HG03039 (cell line): Measurements from ENCODE around the gene ASTL.
"Not testable (repeated sequence)": the region's sequence is repeated elsewhere in the genome, so short reads cannot be mapped to it uniquely, and the experiment has no call there.

Source experiments
- ATAC-seq: cut with Tn5 transposase; IDR thresholded peaks from one replicate; pipeline ENCODE4 v1.9.1; 2021; ENCODE audit warnings: mild to moderate bottlenecking, moderate library complexity; ENCODE audit not compliant: unreplicated experiment

ASTL gene

DNA sequence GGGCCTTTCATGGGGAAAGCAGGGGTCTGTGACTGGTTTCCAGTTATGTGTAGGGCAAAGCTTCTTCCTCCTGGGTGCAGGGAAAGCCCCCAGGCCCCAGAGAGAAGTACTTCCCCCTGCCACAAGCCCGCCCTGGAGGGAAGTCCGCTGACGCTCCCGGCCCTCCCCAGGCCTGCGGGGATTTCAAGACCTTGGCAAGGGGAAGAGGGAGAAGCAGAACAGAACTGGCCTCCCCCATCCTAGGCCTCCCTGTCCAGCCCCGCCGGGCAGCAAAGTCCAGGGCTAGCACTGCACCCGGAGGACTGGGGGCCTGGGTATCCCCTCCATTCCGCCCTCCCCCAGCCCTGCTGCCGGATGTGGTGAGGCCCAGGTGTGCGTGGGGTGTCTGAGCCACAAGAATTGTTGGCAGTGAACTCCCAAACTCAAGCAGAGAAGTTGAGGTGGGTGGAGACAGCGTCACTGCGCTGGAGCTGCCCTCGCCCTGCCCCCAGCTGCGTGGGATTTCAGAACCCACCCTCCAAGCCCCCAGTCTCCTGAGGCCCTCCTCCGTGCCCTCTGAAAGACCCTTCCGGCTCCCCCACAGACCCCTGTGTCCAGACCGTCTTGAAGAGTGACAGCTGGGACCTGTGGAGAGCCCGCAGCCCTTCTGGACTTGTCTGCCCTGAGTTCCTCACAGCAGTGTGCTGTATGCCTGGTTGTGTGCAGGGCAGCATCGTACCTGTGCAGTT lies 8.0 kb upstream of the ASTL start:
- peak; percentile 20 for ATAC-seq

DNA sequence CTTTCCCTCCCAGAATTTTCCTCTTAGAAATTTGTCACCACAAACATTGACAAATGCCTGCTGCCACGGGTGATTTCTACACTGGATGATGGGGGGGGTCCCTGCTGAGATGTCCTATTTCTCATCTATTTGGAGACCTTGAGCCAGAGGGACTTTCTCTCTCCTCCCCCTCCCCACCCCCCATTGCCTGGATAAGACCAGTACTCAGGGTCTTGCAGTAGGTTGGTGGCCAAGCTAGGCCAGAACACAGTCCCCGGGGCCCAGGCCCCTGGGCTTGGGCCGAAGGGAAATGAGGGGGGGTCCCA lies 7.5 kb upstream of the ASTL start:
- no peak for ATAC-seq

DNA sequence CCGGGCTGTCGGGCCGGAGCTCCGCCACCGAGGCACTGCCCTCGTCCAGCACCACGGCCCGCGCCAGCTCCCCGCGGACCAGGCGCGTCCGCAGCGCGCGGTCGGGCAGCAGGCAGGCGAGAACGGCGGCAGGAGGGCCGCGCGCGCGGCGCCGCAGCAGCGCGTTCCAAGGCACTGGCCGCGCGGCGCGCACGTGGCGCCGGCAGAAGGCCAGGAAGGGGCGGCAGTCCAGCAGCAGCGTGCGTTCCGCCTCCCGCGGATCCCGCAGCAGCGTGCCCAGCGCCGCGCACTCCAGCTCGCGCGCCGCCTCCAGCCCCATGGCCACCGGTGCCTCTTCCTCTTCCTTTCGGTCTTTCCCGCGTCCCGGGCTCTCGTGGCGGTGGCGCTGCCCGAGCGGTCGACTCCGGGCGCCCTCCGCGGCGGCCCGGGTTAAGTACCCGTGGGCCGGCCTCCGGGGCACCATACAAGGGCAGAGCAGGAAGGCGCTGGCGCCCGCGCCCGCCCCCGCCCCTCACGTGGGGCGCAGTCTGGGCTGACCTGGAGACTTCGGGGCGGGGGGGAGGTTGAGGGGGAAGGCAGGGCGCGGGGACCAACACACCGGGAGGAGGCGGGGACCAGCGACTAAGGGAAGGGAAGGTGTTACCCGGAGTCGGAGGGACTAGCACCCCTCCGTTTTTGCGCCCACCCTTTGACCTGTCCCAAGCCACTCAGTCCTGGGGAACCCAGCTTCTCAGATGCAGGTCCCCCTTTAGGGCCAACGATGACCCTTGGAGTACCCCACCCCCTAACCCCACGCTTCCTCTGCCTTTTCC lies 6.9 kb upstream of the ASTL start, which contains the start of gene DUSP2:
DUSP2 (minus strand) TSS at position 405 of the 812 bp plus-strand sequence; CDS start at position 319, 86 bp downstream.
- ATAC-seq = peak; percentile 39

DNA sequence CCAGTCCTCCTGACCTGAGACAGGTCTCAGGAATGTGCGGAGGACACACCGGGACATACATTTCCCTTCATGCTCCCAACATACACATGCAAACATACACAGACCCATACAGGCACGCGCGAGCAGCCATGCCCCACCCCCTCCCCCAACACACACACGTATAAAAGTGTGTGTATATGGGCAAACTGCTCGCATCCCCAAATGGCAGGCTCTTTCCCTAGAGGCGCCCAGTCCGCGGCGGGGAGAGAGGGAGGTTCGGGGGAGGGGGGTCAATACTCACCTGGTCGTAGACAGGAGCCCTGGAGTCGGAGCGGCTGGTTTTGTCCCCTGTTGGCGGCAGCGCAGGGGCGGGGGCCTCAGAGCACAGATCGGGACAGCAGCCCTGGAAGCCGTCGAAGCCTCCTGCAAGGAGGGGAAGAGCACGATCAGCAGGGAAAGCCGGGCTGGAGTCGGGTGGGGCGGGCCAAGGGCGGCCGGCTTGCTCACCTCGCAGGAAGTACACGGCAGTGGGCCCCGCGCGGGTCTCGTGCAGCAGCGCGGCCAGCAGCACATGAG lies 6.3 kb upstream of the ASTL start:
- ATAC-seq = no peak

DNA sequence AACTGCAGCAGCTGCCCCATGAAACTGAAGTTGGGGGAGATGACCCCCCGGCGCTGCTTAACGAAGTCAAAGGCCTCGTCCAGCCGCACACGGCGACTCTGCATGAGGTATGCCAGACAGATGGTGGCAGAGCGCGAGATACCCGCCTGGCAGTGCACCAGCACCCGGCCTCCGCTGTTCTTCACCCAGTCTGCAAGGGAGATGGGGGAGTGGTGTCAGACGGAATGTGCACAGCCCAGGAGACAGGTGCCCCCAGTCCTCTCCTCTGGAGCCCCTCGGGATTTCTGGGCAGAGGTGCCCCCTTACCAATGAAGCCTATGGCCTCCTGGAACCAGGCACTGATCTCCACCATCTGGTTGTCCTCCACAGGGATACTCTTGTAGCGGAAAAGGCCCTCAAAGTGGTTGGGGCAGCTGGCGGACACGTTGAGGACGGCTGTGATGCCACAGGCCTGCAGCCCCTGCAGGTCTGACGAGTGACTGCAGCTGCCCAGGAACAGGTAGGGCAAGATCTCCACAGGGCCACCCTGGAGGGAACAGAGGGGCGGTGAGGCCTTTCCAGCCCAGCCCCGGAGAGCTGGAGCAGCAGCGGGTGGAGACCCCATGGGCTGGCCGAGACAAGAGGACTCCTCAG lies 5.7 kb upstream of the ASTL start:
- no peak for ATAC-seq

DNA sequence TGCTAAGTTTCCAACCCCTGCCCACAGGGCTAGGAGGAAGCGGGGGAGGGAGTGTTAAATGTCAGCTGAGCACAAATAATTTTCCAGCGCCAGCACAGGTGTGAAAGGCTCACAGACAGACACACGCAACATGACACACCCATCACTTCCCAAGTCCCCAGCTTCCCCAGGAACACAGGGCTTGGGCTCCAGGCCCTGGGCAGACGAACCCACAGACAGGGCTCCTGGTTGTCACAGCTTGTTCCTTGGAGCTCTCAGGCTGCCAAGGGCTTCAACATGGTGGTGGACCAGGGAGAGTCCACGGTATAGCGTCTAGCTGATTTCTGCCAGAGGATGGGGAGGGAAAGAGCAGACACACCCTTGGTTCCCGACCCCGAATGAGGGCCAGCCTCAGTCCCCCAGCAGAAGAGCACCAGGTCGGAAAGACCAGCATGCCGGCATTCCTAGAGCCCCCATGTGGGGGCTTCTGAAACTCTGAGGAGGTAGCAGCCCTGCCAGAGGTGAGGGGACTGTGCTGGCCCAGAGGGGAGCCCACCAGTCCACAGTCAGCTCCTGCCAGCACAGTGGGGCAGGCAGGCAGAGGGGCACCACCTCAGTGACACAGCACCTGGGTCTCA lies 5.0 kb upstream of the ASTL start:
- no peak for ATAC-seq

DNA sequence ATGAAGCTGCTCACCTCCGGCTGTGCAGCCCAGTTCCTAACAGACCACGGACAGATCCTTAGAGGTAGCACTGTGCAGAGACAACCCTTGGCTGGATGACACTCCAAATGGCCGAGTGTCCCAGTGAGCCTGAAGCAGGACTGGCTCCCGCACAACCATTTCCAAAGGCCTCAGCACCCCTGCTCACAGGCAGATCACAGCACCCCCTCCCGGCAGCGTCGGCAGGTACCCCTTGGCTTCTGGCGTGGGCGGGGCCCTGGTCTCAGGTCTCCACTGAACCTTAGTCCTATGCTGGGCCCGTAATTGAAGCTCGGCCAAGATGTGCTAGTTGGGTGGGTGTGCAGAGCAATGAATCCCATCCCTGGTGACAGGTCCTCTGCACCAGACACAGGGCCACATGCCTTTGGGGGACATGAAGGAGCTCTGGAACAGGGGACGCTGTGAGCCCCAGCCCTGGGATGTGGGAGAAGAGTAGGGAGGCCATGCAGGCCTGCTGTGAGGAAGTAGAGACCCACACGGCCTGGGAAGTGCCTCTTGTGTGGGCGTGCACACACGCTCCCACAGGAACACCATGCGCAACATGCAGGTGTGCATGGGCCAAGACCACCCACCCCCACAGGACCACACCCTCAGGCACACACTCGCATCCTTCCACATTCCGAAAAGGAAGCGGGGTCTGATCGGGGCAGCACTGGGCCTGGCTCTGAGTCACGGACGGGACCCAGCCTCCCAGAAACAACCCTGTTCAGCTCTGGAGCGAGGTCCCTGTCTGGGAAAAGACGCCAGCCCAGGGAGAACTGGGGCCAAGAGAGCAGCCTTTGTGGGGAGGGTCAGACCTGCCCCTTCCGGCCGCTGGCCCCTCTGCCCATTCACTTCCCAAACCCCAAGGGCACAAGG lies 4.2 kb upstream of the ASTL start:
- no peak for ATAC-seq

DNA sequence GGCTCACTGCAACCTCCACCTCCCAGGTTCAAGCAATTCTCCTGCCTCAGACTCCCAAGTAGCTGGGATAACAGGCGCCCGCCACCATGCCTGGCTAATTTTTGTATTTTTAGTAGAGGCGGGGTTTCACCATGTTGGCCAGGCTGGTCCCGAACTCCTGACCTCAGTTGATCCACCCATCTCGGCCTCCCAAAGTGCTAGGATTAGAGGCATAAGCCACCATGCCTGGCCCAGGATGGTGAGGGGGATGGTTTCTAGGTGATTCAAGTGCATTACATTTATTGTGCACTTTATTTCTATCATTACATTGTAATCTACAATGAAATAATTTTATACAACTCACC lies 3.3 kb upstream of the ASTL start:
- ATAC-seq = not testable (repeated sequence)

DNA sequence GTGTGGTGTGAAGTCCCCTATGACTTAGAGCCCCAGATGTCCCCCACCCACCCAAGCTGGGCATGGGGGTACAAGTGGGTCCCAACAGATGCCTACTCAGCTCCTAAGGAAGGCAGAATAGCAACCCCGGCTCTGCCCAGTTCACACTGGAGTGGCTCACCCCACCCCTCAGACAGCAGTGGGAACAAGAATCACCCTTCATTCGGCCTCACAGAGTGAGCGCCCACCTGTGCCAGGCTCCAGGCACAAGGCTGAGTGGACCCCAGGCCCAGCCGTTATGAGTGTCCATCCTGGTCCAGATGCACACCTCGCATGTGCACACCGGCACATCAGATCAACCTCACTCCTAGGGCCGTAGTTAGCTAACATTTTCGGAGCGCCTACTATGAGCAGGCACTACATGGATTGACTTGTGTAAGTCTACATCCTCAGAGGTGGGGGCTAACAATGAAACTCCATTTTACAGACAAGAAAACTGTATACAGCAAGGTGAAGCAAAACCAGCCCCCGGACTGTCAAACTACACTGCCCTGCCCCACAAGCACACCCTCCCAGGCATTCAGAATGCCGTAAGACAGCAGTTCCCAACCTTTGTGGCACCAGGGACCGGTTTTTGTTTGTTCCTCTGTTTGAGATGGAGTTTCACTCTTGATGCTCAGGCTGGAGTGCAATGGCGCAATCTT lies 2.8 kb upstream of the ASTL start:
- ATAC-seq = no peak

DNA sequence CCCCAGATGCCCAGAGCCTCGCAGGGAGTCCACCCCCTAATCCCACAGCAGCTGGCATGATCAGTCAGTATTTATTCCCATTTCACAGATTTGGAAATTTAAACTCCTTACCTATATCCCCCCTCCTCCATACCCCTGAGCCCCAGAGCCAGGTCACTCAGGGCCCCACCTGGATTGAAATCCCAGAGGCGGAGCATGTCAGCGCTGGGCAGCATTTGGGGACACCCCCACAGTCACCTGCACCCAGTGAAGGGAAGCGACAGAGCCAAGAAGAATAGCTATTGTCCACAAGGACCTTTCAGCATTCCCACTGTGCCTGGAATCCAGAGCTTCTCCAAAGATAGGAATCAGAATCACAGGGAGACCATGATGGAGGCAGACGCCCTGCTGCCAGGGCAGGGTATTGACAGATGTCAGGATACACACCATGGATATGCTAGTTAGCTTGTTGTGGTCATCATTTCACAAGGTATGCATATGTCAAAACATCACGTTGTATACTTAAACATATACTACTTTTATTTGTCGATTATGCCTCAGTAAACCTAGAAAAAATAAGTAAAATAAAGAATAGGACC lies 968 bp upstream of the ASTL start:
- no peak for ATAC-seq

DNA sequence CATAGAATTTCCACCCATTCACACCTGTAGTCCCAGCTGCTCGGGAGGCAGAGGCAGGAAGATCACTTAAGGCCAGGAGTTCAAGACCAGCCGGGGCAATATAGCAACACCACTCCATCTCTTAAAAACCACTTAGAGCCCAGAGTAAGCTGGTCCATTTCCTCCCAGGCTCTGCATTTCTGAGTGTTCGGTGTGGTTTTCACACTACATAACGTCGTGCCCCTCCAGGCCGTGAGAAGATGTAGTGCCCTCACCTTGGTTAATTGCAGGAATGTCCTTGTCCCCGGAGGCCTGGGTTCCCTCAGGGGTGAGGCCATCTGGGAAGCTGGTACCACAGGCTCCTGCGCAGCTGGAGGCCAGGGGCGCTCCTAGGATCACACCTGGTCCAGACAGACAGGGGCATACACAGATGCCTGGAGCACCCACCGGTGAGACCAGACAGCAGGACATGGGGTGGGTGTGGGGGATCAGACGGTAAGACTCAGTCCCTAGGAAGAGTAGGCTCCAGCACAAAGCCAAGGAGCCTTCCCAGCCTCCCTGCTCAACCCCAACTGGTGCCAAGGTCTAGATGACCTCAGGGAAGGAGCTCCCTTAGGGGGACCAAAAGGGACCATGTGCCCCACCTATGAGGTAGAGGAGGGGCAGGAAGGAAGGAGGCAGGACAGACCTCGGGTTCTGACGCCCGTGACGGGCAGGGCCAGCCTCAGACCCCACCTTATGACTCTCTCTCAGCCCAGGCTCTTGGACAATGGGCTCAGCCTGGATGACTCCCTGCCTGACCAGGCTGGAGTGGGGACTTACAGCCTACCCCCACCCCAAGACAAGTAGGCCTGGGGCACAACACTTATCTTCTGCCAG lies 752 bp downstream of the ASTL start:
- no peak for ATAC-seq

DNA sequence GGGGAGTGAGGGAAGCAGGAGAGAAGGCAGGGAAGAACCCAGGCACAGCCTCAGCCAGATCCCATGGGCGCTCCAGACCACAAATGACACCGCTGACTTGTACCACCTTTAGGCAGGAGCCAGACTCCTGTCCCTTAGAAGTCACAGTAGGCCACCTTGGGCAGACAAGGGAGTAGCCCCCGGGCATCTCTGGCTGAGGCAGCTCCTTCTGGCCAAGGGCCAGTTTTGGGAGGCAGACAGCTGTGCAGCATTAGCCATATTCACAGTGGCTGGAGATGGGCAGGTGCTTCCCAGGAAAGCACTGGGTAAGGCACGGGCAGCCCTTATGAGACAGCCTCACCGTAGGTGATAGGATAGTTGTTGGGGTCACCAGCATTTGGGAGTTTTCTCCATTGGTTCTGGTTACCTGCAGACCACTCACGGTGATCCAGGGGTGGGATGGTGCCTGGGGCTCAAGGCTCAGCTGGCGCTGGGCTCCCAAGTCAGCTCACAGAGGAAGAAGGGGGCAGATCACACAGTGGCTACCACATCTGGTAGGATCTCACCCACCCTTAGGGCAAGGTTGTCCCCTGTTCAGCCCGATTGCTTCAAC lies 2.1 kb downstream of the ASTL start:
- no peak for ATAC-seq

DNA sequence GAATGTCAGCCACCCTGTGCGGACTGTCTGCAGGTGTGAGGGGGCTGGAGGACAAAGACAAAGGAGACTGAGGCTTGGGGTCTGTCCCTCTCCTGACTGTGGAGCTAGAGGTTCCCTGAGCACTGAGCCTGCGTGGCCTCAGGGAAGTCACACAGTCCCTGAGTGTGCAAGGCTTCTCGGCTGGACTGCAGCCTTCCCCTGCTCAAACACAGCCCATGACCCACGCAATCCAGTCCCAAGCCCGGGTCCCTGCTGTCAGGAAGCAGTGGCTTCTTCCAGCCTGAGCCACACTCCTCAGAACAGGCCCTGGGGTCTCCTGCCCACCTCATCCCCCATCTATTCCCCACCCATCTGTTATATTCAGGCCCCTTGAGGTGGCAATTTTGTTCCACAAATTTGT lies 2.7 kb downstream of the ASTL start:
- no peak for ATAC-seq

DNA sequence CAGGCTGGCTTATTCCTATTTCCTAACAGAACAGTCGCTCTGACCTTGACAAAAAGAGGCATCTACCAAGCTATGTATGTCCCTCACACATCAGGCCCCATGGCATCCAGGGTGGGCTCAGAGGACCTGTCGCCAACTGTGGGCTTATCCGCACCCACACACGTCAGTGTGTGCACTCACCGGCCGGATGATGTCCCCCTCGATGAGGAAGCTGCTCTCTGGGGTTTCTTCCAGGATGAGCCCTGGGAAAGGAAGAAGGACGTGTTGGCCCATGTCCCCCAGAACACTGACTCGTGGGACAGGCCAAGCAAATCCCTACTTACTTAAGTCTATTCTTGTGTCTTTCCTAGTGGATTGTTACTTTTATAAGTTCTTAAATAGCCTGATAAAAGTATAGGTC lies 3.1 kb downstream of the ASTL start:
- no peak for ATAC-seq

DNA sequence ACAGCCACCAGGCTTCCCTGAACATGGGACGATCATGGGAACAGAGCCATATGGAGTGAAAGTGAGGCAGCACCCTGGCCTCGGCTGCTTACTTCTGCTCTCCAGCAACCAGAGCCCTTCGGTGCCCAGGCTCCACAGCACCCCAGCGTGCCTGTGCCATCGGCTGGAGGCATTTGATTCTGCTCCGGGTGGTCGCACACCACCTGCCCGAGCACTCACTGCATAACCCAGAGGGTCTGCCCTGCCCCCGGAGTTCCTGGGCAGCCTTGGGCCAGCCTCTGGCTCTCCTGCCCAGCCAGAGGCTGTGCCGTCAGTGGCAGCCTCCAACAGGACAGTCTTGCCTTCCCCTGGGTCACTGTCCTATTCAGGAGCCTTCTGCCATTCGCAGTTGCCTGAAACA lies 3.9 kb downstream of the ASTL start:
- ATAC-seq = no peak

DNA sequence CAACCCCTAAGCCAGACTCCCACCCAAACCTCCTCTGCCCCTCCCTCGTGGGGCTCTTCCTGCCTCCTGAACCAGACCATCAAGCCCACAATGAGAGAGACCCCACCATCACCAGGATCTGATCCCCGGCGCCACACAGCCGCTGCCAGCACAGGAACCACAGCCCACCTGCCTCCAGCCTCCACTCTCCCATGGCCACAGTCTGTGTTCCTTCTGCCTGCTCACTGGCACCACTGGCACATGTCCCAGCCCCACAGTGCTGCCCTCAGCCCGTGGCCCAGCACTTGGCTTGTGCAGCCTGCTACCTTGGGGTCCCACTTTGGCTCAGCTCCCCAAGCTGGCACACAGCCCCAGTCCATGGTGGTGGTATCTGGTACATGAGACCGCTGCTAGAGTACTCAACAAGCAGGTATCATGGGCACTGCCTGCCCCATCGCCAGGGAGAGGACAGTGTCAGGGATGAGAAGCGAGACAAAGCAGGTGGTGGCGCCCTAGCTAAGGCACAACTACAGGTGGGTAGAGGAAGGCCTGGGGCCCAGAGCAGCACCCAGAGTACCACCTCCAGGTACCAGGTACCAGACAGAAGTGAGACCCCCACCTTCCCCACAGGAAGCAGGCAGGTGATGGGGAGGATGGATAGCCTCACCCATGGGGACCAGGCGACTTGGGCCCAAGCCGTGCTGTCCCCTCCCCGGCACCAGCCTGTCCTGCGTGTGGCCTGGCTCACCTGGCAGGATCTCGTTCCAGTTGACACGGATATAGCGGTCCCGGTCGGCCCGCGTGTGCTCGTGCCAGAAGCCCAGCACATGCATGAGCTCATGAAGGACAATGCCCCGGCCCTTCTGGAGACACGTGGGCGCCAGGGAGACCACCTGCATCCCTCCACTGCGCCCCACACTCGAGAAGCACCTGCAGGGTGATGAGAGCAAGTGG lies 6.2 kb downstream of the ASTL start:
- no peak for ATAC-seq

DNA sequence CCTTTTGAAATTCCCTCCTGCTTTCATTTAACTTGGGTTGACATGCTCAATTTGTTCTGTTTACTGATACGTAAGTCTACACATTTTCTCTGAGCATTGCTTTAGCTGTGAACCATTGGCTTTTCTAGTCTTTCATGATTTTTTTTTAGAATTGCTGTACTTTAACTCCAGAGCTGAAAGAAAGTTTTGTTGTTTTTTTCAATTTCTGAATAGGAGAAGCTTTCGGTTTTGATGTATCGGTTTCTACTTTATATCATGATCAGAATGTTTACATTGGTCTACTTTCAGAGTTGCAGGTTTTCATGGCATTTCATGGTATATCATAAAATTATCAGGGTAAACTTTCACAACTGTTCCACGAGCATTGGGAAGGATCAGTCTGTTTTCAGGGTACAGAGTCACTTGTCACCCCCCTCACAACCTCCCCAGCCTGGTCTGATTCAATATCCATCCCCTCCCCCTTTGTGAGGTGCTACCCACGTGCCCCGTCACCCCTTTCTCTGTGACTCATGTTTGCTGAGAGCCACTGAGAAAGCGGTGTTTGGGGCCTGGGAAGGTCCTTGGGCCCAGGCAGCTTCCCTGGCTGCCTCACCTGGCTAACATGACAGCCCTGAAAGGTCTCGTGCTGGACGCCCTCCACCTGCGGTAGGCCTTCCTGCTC lies 7.0 kb downstream of the ASTL start:
- ATAC-seq = no peak
